GM19035 (cell line): Measurements from ENCODE around the gene SKP2.
A peak's percentile ranks its signal among the peaks of the same experiment; 100 is the strongest.
"Not testable (repeated sequence)": the region's sequence is repeated elsewhere in the genome, so short reads cannot be mapped to it uniquely, and the experiment has no call there.

ENCODE experiments used
- ATAC-seq: cut with Tn5 transposase; IDR thresholded peaks from one replicate; pipeline ENCODE4 v1.9.1; 2021; ENCODE audit not compliant: unreplicated experiment

SKP2 gene

GRCh38 chr5:36151434-36152323, at the start of gene SKP2, which contains the start of gene LMBRD2:
Gene SKP2, plus strand, starts transcription at chr5:36152111. Its CDS starts 152 bp downstream, at chr5:36152263.
Gene LMBRD2, minus strand, starts transcription at chr5:36151887. Its CDS starts 8,538 bp downstream, at chr5:36143349.
- ATAC-seq: peak; percentile 98

GRCh38 chr5:36105819-36106218, 46.1 kb upstream of the SKP2 start:
- ATAC-seq: no peak

- no peak for ATAC-seq
Observed at GRCh38 chr5:36108758-36109460, 43.0 kb upstream of the SKP2 start.

- ATAC-seq: no peak
Observed at GRCh38 chr5:36111238-36111637, 40.7 kb upstream of the SKP2 start.

- no peak for ATAC-seq
Observed at GRCh38 chr5:36125868-36126267, 26.0 kb upstream of the SKP2 start.

GRCh38 chr5:36128795-36129194, 23.1 kb upstream of the SKP2 start:
- no peak for ATAC-seq

- ATAC-seq: not testable (repeated sequence)
Observed at GRCh38 chr5:36129666-36130065, 22.2 kb upstream of the SKP2 start.

GRCh38 chr5:36133009-36133408, 18.9 kb upstream of the SKP2 start:
- not testable (repeated sequence) for ATAC-seq

GRCh38 chr5:36135988-36136387, 15.9 kb upstream of the SKP2 start:
- no peak for ATAC-seq

- ATAC-seq: no peak
Observed at GRCh38 chr5:36136581-36136980, 15.3 kb upstream of the SKP2 start.

GRCh38 chr5:36138900-36139683, 12.8 kb upstream of the SKP2 start:
- ATAC-seq: no peak

- no peak for ATAC-seq
Observed at GRCh38 chr5:36145311-36145710, 6.6 kb upstream of the SKP2 start.

GRCh38 chr5:36146390-36146789, 5.5 kb upstream of the SKP2 start:
- no peak for ATAC-seq

- ATAC-seq: no peak
Observed at GRCh38 chr5:36147681-36148080, 4.2 kb upstream of the SKP2 start.

GRCh38 chr5:36150676-36151433, 1.1 kb upstream of the SKP2 start:
- ATAC-seq: peak; percentile 26

- ATAC-seq: peak; percentile 2
Observed at GRCh38 chr5:36152324-36153297, 700 bp downstream of the SKP2 start.

GRCh38 chr5:36153298-36153677, 1.4 kb downstream of the SKP2 start:
- no peak for ATAC-seq

GRCh38 chr5:36153726-36154125, 1.8 kb downstream of the SKP2 start:
- no peak for ATAC-seq

GRCh38 chr5:36155291-36155690, 3.4 kb downstream of the SKP2 start:
- no peak for ATAC-seq
